Activated T-helper 9 cell treated with anti-CD3 and anti-CD28 coated beads, Interleukin-2, amount 50 U/mL, for 16 hours (primary cell): ENCODE measurements around the gene MYF5.
"Not testable (repeated sequence)": the region's sequence is repeated elsewhere in the genome, so short reads cannot be mapped to it uniquely, and the experiment has no call there.

Experiments used
- DNase-seq: peaks from one replicate; pipeline ENCODE4 v3.0.0-alpha.2; 2020; ENCODE audit warnings: low read depth

Gene MYF5

DNA sequence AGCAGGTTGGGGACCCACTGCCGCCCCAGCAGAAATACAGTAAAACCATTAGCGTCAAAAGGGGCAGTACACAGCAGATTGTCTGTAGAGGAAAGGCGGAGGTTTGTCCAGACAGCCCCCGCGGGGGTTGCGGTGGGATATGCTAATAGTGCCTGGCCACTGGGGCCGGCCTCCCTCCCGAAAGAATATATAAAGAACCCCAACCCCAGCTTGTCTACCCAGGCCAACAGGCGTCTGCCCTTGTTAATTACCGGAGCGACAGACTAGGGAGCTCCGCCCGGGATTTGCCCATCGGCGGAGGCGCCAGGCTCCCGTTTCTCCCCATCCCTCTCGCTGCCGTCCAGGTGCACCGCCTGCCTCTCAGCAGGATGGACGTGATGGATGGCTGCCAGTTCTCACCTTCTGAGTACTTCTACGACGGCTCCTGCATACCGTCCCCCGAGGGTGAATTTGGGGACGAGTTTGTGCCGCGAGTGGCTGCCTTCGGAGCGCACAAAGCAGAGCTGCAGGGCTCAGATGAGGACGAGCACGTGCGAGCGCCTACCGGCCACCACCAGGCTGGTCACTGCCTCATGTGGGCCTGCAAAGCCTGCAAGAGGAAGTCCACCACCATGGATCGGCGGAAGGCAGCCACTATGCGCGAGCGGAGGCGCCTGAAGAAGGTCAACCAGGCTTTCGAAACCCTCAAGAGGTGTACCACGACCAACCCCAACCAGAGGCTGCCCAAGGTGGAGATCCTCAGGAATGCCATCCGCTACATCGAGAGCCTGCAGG, at the start of gene MYF5:
Gene MYF5 (plus strand): TSS at position 217 of the 774 bp plus-strand sequence. CDS start 152 bp downstream, at position 369.
- no peak for DNase-seq

DNA sequence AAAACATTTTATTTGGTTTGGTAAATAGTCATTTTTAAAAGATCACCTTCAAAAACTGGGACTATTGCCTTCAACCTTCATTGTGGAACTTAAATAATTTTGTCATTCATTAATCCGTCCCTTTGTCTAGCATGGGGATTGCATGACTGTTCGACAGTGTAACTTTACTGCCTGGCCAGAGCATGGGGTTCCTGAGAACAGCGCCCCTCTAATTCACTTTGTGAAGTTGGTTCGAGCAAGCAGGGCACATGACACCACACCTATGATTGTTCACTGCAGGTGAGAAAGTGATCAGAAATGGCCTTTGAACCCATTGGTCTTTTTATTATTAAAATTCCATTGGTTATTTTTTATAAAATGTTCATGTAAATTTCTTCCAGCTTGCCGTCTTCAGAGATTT, 46.5 kb upstream of the MYF5 start:
- no peak for DNase-seq

GRCh38 chr12:80676042-80676636, 40.6 kb upstream of the MYF5 start:
- DNase-seq: not testable (repeated sequence)

DNA sequence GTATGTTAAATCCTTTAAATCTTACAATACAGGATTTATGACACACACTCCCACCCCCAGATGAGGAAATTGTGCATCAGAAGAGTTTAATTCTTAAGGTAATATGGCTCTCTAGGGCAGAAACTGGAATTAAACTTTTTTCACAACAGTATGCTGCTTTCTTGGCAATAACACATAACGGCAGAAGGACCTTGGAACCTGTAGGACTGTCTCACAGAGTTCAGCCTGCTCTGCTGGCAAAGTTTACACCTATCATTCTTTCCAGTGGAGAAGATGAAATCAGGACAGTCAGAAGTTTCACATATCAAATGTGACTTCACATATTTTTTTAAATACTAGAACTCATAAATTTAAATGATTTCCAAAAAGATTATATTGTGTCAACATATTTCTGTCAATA, 39.9 kb upstream of the MYF5 start:
- DNase-seq: no peak

- no peak for DNase-seq
Measured at GRCh38 chr12:80677994-80678393, 38.7 kb upstream of the MYF5 start.

GRCh38 chr12:80679346-80680131, 37.2 kb upstream of the MYF5 start:
- DNase-seq: no peak

GRCh38 chr12:80681287-80681686, 35.4 kb upstream of the MYF5 start:
- no peak for DNase-seq

DNA sequence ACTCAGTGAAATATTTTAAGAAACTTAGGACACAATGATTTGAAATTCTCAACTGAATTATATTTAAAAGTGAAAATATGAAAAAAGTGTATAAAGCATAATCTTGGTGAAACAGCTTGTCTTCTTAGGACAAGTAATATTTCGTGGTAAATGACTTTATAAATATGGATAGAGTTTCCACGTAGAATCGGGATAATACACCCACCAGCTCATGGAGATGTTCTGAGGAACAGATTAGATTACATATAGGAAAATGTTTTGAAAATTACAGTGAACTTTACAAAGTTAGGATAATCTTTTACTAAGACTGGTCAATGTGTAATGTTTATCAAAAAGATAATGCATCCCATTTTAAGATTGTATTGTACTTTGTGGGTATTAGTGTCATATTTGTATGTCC, 34.9 kb upstream of the MYF5 start:
- no peak for DNase-seq

GRCh38 chr12:80684077-80684495, 32.6 kb upstream of the MYF5 start:
- no peak for DNase-seq

DNA sequence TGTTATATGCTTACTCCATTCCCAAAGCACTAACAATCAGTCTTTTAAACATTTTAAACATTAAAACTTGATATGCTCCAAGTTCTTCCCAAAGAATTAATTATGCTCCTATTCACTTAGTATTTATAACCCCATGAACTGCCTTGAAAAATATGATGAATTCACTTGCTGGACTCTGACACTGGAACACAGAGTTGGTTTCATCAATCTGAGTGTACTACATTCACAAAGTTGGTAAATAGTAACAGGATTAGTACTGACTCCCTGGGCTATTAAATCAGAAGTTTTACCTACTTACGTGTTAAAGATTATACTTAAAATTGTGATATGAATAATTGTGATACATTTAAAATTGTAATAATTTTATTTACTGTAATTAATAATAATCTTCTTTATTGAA, 26.6 kb upstream of the MYF5 start:
- DNase-seq: no peak

- no peak for DNase-seq
Measured at GRCh38 chr12:80690513-80690912, 26.2 kb upstream of the MYF5 start.

DNA sequence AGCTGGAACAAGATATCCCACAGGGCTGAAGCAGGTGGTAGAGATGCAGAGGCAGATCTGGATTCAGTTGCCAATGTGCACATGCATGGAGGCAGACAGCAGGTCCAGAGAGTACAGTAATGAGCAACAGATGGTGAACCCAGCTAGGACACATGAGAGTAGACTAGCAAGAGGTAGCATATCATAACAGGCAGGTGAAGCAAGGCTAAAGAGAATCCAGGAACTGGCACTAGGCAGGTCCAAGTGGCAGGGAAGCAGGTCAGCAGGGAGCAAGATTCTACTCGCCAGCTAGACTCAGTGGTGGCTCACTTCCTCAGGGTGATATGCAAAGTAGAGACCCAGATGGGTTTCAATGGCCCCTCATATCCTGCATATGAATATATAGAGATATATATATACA, 24.6 kb upstream of the MYF5 start:
- no peak for DNase-seq

- DNase-seq: no peak
Measured at GRCh38 chr12:80697270-80697887, 19.3 kb upstream of the MYF5 start.

DNA sequence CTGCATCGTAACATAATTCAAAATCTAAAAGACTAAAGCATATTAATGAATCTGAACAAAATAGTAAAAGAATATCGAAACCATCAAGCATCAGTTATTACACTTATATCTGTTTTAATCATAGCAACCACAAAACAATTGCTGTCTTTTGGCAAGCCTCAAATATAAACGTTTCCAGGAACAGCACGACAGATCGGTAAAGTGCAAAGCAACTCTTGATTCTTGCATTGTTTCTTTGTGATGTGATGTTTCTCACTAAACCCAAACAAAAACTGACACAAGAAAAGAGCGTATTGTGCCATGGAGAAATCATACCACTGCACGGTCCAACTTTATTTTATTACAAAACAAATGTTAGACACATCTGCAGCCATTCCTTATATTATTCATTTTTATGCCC, 18.5 kb upstream of the MYF5 start:
- DNase-seq: no peak

DNA sequence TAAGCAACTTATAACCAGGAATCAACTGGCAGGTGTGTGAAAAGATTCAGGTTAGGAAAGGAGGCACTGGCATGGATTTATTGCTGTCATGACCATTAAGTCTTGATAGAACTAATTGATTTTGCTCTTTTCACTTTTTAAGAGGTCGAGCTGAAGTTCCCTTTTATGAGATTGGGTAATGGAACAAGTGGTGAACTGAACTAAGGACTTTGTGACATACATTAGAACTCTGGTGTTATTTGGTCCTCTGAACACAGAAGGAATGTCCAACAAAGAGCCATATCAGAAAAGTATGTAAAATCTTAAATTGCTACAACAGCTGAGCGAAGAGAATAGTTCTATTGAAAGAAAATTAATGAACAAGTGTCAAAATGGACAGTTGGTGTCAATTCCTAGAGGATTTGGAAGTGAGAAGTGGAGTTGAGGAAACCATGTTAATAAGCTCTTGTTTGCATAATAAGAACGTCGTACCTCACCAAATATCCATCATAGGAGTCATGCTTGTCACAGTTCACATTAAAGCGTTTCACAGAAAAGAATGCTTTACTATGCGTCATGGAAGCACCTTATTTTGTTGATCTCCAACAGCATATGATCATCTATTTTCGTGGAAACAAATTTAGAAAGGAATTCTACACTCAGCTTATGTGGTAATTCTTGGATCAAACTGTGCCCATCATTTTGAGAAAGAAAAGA, 17.7 kb upstream of the MYF5 start:
- DNase-seq: no peak

GRCh38 chr12:80700327-80700726, 16.4 kb upstream of the MYF5 start:
- DNase-seq: no peak

GRCh38 chr12:80701388-80701787, 15.3 kb upstream of the MYF5 start:
- no peak for DNase-seq

DNA sequence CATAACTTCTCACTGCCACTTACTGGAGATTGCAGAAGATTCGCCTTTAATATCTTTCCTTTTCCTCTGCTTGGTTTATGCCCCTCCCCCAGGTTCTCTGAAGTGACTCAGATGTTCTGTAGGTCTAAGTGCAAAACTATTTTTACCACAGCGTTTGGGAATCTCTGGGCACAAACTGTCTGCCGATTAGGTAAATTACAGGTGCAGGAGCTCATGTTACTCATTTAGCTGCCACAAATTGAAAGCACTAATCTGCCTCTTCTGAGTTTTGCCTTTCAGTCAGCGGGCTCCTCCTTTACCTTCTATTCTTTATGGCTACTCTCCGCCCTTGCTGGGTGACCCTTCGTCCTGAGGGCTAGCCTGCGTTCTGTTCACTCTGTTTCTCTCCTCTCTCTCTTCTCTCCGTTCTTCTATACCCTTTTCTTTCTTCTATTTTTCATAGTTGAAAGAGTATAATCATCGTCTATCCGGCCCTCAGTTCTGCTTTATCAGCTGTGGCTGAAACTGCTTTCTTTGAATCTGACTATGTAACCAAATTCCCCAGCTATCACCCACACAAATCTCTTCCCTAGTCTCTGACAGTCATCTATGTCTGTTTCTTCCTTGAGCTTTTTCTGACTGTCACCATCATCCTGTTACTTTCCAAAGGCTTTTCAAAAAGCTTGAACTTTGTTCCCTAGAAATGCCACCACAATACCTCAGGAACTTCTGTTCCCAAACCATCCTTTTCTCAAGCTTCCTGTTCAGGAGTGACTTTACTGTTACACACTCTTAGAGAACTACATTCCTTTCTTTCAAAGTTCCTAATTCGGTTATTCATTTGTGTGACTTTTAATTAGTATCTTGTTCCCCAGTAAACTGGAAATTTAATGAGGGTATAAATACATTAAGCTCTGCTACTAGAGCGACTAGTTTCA, 13.6 kb upstream of the MYF5 start:
- DNase-seq: no peak

DNA sequence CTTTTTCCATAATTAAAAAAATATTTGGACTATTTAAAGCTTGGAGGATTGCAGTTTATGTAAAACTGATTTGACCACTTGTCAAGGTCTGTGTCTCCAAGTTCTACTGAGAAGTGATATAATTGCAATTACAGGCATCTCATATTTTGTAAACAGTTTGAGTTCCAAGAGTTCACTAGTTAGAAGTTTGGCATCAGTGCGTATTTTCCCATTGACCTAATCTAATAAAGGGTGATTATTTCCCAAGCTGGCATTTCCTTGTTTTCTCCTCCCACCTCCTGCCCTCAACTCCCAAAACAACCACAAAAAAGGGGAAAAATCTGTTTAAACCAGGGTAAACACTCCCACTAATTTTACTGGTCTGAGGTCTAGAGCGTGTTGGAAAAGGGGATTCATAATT, 12.3 kb upstream of the MYF5 start:
- DNase-seq: no peak

DNA sequence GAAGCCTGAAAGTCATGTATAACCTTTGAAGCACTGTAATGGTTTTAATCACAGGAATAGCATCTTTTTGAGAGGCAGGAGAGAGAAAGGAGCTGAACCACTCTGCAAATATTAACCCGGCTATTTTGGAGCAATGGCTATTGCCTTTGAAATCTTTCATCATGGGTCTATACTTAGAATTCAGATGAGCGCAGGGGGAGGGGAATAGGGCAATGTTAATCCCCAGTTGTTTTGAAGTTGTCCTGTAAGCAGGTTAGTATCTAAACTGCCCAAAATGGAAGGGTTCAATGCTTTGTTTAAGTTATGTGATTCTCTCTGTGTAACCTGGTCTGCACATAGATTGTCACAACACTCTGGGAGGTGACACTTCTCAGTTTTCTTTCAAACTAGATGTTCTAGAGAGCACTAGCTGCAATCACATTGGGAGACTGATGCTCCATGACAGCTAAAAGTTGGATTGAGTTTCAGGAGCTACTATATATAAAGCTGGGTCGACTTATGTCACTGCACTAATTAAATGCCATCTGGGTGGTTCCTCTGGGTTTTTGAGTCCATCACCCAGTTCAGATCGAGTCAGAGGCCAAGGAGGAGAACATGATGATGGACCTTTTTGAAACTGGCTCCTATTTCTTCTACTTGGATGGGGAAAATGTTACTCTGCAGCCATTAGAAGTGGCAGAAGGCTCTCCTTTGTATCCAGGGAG, 9.4 kb upstream of the MYF5 start, which contains the start of gene MYF6:
Gene MYF6 (plus strand): TSS at position 509 of the 704 bp plus-strand sequence. CDS start 86 bp downstream, at position 595.
- no peak for DNase-seq
